Measurements from ENCODE around the gene RHO. TPM values are rescaled to one million over a fixed set of nuclear protein-coding genes. Genes with fewer than 3 reads are reported as not detected.
"Not testable (repeated sequence)": the region's sequence is repeated elsewhere in the genome, so short reads cannot be mapped to it uniquely, and the experiment has no call there.

RHO gene
- total RNA-seq, 8 experiments from 2014 or later: 0.04 to 0.42 (median 0.10) TPM; not detected in 3

DNA sequence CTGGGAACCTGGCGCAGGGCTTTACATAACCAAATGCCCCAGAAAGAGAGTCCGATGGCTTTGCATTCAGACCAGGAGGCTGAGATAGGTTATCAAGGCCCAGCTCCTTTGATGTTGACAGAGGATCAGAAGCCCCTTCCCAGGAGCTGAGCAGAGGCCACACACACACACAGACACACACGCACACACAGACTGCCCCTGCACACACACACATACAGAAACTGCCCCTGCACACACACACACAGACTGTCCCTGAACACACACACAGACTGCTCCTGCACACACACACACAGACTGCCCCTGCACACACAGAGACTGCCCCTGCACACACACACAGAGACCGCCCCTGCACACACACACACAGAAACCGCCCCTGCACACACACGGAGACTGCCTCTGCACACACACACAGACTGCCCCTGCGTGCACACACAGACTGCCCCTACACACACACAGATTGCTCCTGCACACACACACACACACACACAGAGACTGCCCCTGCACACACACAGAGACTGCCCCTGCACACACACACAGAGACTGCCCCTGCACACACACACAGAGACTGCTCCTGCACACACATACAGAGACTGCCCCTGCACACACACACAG is 12.5 kb upstream of the RHO start:
- H3K4me3 ChIP-seq; in situ Hi-C loops (cut with MboI; ENCODE audit: low pct_unique_long_range_greater_than_20kb in 2 of 9, low sequenced_read_pairs in 9 of 9, unreplicated experiment in 9 of 9); H3K27ac ChIP-seq; H3K4me1 ChIP-seq (replicated peaks in 1 of 2): not testable (repeated sequence)
- 81 to 100% methylated on average over 2 to 4 of the region's 7 CpGs; no CpG with 5 or more reads in 8 of the 10 experiments for WGBS, 10 experiments
- peak in 1 of 8 experiments; percentile 14 for ATAC-seq (replicated peaks in 6 of 8)

DNA sequence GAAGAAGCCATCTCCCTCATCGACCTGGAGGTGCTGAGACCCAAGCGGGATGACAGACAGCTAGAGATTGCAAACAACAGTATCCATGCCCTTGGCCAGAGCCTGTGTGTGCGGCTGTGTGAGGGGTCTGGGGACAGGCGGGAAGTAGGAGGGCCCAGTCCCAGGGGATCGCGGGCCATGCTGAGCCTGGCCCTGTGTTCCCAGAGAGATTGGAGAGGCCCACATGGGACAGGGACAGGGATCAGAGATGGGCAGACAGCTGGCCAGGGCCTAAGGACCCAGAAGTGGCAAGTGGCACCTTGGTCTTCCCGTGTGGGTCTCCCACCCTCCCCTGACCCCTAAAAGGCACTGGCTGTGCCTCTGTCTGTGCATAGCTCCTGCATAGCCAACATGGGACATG is 10.9 kb upstream of the RHO start:
- 80% methylated on average over 2 of the region's 7 CpGs; no CpG with 5 or more reads in 9 of the 10 experiments for WGBS, 10 experiments
- Histone ChIP-seq H3K4me3 (no peak overlapping the region), H3K27ac (no peak overlapping the region), H3K4me1 (replicated peaks in 1 of 2) (peaks cover 21 to 24% of the 10 kb centered on the region in 2 donors)
- in situ Hi-C loops (cut with MboI; ENCODE audit: low pct_unique_long_range_greater_than_20kb in 2 of 9, low sequenced_read_pairs in 9 of 9, unreplicated experiment in 9 of 9): no loop called here
- no peak for ATAC-seq (replicated peaks in 6 of 8)

- Histone ChIP-seq H3K27ac (no peak overlapping the region), H3K4me3 (no peak overlapping the region), H3K4me1 (replicated peaks in 1 of 2) (peaks cover 21 to 24% of the 10 kb centered on the region in 2 donors)
- ATAC-seq (replicated peaks in 6 of 8): peak in 2 of 8 experiments; percentile 51 to 65
- 0 to 68% (median 67%) methylated on average over 1 to 4 of the region's 8 CpGs; no CpG with 5 or more reads in 7 of the 10 experiments for WGBS, 10 experiments
- in situ Hi-C loops (cut with MboI; ENCODE audit: low pct_unique_long_range_greater_than_20kb in 2 of 9, low sequenced_read_pairs in 9 of 9, unreplicated experiment in 9 of 9): no loop called here
Observed at GRCh38 chr3:129518038-129518561, 10.3 kb upstream of the RHO start.

- H3K4me1 ChIP-seq (replicated peaks in 1 of 2): peaks cover 21 to 24% of the 10 kb centered on the region in 2 donors
- no peak overlapping the region for H3K27ac ChIP-seq
- no peak overlapping the region for H3K4me3 ChIP-seq
- WGBS, 10 experiments: 100% methylated on average over 3 to 5 of the region's 8 CpGs; no CpG with 5 or more reads in 8 of the 10 experiments
- in situ Hi-C loops (cut with MboI; ENCODE audit: low pct_unique_long_range_greater_than_20kb in 2 of 9, low sequenced_read_pairs in 9 of 9, unreplicated experiment in 9 of 9): no loop called here
- no peak for ATAC-seq (replicated peaks in 6 of 8)
Observed at GRCh38 chr3:129518581-129518980, 9.9 kb upstream of the RHO start.

- H3K27ac ChIP-seq: no peak overlapping the region
- WGBS, 10 experiments: 40 to 80% (median 79%) methylated on average over 1 to 2 of the region's 10 CpGs; no CpG with 5 or more reads in 7 of the 10 experiments
- no peak overlapping the region for H3K4me3 ChIP-seq
- peaks cover 21 to 24% of the 10 kb centered on the region in 2 donors for H3K4me1 ChIP-seq (replicated peaks in 1 of 2)
- ATAC-seq (replicated peaks in 6 of 8): no peak
- in situ Hi-C loops (cut with MboI; ENCODE audit: low pct_unique_long_range_greater_than_20kb in 2 of 9, low sequenced_read_pairs in 9 of 9, unreplicated experiment in 9 of 9): no loop called here
Observed at GRCh38 chr3:129519449-129519848, 9.0 kb upstream of the RHO start.

GRCh38 chr3:129519896-129520715 is 8.3 kb upstream of the RHO start:
- WGBS, 10 experiments: 1 to 100% (median 69%) methylated on average over 1 to 10 of the region's 15 CpGs
- peak in 1 of 8 experiments; percentile 54 for ATAC-seq (replicated peaks in 6 of 8)
- H3K27ac ChIP-seq: no peak overlapping the region
- H3K4me3 ChIP-seq: no peak overlapping the region
- peaks cover 21 to 24% of the 10 kb centered on the region in 2 donors for H3K4me1 ChIP-seq (replicated peaks in 1 of 2)
- in situ Hi-C loops (cut with MboI; ENCODE audit: low pct_unique_long_range_greater_than_20kb in 2 of 9, low sequenced_read_pairs in 9 of 9, unreplicated experiment in 9 of 9): no loop called here

GRCh38 chr3:129520960-129521359 is 7.5 kb upstream of the RHO start:
- 67% methylated on average over 1 of the region's 4 CpGs; no CpG with 5 or more reads in 9 of the 10 experiments for WGBS, 10 experiments
- Histone ChIP-seq H3K27ac (peak overlapping the region in 1 of 2 donors; percentile 37), H3K4me1 (replicated peaks in 1 of 2) (peaks cover 21 to 24% of the 10 kb centered on the region in 2 donors), H3K4me3 (no peak overlapping the region)
- in situ Hi-C loops (cut with MboI; ENCODE audit: low pct_unique_long_range_greater_than_20kb in 2 of 9, low sequenced_read_pairs in 9 of 9, unreplicated experiment in 9 of 9): no loop called here
- peak in 3 of 8 experiments; percentile 2 to 52 (median 6) for ATAC-seq (replicated peaks in 6 of 8)

DNA sequence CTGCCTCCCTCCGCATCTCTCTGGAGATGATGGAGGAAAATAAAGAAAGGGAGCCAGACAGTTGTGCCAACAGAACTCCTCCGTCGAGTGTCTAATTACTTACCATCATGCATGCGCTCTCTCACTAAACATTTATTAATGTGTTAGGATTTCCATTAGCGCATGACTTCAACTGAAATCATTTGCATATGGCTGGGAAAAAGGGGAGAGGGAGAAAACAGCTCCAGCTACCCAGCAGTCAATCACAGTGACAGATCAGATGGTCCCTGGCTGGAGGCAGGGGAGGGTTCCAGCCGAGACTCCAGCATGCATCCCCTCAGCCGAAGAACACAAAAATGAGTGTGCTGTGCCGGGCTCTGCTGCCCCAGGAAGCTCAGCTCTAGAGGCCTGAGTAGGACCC is 6.8 kb upstream of the RHO start:
- in situ Hi-C loops (cut with MboI; ENCODE audit: low pct_unique_long_range_greater_than_20kb in 2 of 9, low sequenced_read_pairs in 9 of 9, unreplicated experiment in 9 of 9): no loop called here
- H3K4me3 ChIP-seq: no peak overlapping the region
- peaks cover 21 to 24% of the 10 kb centered on the region in 2 donors for H3K4me1 ChIP-seq (replicated peaks in 1 of 2)
- peak in 6 of 8 experiments; percentile 34 to 94 (median 94) for ATAC-seq (replicated peaks in 6 of 8)
- peak overlapping the region in 1 of 2 donors; percentile 37 for H3K27ac ChIP-seq
- 0 to 60% (median 16%) methylated on average over 1 to 3 of the region's 8 CpGs; no CpG with 5 or more reads in 6 of the 10 experiments for WGBS, 10 experiments

DNA sequence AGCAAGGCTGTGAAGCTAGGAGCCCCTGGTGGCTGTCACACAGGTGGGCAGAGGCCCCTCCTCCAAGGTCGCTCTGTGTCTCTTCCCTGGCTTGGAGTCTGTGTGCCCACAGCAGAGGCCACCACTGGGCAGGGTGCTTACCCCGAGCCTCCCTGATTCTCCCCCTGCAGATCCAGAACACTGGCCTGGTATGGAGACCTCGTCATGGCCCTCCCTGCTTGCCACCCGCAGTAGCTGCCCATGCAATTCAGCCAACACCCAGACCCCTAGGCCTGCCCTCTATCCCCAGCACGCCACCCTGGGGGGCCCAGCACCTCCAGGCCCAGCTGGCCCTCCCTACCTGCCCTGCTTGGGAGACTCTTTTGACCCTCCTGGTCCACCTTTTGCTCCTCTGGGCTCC is 5.5 kb upstream of the RHO start:
- in situ Hi-C loops (cut with MboI; ENCODE audit: low pct_unique_long_range_greater_than_20kb in 2 of 9, low sequenced_read_pairs in 9 of 9, unreplicated experiment in 9 of 9): no loop called here
- WGBS, 10 experiments: no CpG with 5 or more reads among the region's 5 CpGs
- Histone ChIP-seq H3K27ac (no peak overlapping the region), H3K4me3 (no peak overlapping the region), H3K4me1 (replicated peaks in 1 of 2) (peaks cover 21 to 24% of the 10 kb centered on the region in 2 donors)
- no peak for ATAC-seq (replicated peaks in 6 of 8)

DNA sequence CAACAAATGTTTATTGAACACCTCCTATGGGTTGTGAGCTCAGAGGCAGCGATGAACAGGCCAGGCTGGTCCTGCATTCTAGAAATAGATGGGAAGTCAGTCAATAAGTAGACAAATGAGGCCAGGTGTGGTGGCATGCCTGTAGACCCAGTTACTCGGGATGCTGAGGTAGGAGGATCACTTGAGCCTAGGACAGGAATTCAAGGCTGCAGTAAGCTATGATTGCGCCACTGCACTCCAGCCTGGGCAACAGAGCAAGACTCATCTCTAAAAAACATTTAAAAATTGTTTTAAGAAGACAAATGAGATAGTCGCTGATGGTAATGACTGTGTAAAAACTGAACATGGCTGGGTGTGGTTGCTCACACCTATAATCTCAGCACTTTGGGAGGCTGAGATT is 4.4 kb upstream of the RHO start:
- ATAC-seq (replicated peaks in 6 of 8): no peak

GRCh38 chr3:129525341-129525968 is 3.0 kb upstream of the RHO start:
- WGBS, 10 experiments: 40 to 100% (median 90%) methylated on average over 1 to 6 of the region's 8 CpGs; no CpG with 5 or more reads in 1 of the 10 experiments
- H3K4me1 ChIP-seq (replicated peaks in 1 of 2): peaks cover 20 to 29% of the 10 kb centered on the region in 2 donors
- ATAC-seq (replicated peaks in 6 of 8): peak in 2 of 8 experiments; percentile 34 to 60
- H3K27ac ChIP-seq: no peak overlapping the region
- H3K4me3 ChIP-seq: no peak overlapping the region
- in situ Hi-C loops (cut with MboI; ENCODE audit: low pct_unique_long_range_greater_than_20kb in 2 of 9, low sequenced_read_pairs in 9 of 9, unreplicated experiment in 9 of 9): no loop called here

More for the DNA sequence above, 4.4 kb upstream of the RHO start:
- no peak overlapping the region for H3K4me3 ChIP-seq
- in situ Hi-C loops (cut with MboI; ENCODE audit: low pct_unique_long_range_greater_than_20kb in 2 of 9, low sequenced_read_pairs in 9 of 9, unreplicated experiment in 9 of 9): no loop called here
- 62 to 100% (median 97%) methylated on average over 1 to 3 of the region's 4 CpGs; no CpG with 5 or more reads in 4 of the 10 experiments for WGBS, 10 experiments
- peaks cover 21 to 24% of the 10 kb centered on the region in 2 donors for H3K4me1 ChIP-seq (replicated peaks in 1 of 2)
- no peak overlapping the region for H3K27ac ChIP-seq

DNA sequence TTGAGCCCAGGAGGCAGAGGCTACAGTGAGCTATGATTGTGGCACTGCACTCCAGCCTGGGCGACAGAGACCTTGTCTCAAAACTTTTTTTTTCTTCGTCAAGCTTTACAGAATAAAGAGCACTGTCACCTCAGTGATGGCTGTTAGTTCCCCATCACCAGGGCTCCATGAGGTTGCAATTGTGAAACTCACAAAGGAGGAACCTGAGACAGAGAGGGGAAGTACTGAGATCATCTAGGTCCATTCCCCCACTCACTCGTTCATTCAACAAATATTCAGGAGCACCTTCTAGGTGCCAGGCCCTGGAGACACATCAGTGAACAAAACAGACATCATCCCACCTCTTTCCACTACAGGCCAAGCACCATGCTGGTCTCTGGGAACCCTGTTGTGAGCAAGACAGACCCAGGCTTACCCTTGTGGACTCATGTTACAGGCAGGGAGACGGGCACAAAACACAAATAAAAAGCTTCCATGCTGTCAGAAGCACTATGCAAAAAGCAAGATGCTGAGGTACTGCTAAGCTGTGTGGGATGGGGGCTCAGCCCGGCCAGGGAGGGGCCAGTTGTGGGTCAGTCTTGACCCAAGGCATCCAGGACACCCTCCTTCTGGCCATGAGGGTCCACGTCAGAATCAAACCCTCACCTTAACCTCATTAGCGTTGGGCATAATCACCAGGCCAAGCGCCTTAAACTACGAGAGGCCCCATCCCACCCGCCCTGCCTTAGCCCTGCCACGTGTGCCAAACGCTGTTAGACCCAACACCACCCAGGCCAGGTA is 2.1 kb upstream of the RHO start:
- Histone ChIP-seq H3K4me3 (no peak overlapping the region), H3K27ac (no peak overlapping the region), H3K4me1 (replicated peaks in 1 of 2) (peaks cover 11 to 22% of the 10 kb centered on the region in 2 donors)
- WGBS, 10 experiments: 40 to 90% (median 62%) methylated on average over 1 to 3 of the region's 12 CpGs; no CpG with 5 or more reads in 4 of the 10 experiments
- in situ Hi-C loops (cut with MboI; ENCODE audit: low pct_unique_long_range_greater_than_20kb in 2 of 9, low sequenced_read_pairs in 9 of 9, unreplicated experiment in 9 of 9): no loop called here
- no peak for ATAC-seq (replicated peaks in 6 of 8)

Data from motor neuron (in vitro differentiated cells).